GM12891 (cell line): Measurements from ENCODE around the gene AKAP12.

Experiments used
- PAX5 ChIP-seq: IDR thresholded peaks from 2 replicates; pipeline ENCODE4 v1.6.1; 2011; ENCODE audit warnings: low read length, moderate library complexity, mild to moderate bottlenecking; ENCODE audit not compliant: insufficient read depth, severe bottlenecking
- POLR2A ChIP-seq: IDR thresholded peaks from 2 replicates; pipeline ENCODE4 v1.6.1; 2011; ENCODE audit warnings: low read depth, low read length, control low read depth
- POLR2AphosphoS5 ChIP-seq: IDR thresholded peaks from 2 replicates; pipeline ENCODE4 v1.6.1; 2011; ENCODE audit warnings: low read depth, low read length, control low read depth
- SPI1 ChIP-seq: IDR thresholded peaks from 2 replicates; pipeline ENCODE4 v1.6.1; 2011; ENCODE audit warnings: low read depth, low read length, control low read depth
- TAF1 ChIP-seq: IDR thresholded peaks from 2 replicates; pipeline ENCODE4 v1.6.1; 2011; ENCODE audit warnings: low read depth, low read length, control low read depth

GRCh38 chr6:151228788-151229400, 10.9 kb upstream of the AKAP12 start:
- no peak for TF ChIP-seq SPI1
- TF ChIP-seq POLR2A = no peak
- TF ChIP-seq POLR2AphosphoS5 = no peak
- no peak for TF ChIP-seq TAF1
- TF ChIP-seq PAX5 = no peak
